IPS-11a (cell line): Measurements from ENCODE around the gene PHF1.

ENCODE experiments used
- H3K4me3 ChIP-seq: one replicate; pipeline ENCODE4 v1.5.1; 2013; ENCODE audit warnings: low read depth, low read length, control low read depth

The PHF1 gene

GRCh38 chr6:33417128-33417902, 6.5 kb downstream of the PHF1 start:
- peak overlapping the region; percentile 93 for H3K4me3 ChIP-seq

- peak within 1 kb of the TSS; percentile 93 for H3K4me3 ChIP-seq
Observed at GRCh38 chr6:33417903-33418689, 7.3 kb downstream of the PHF1 start, which contains the start of gene CUTA. Gene CUTA, minus strand, starts transcription at chr6:33418107. Its CDS starts 107 bp downstream, at chr6:33418000.

GRCh38 chr6:33418690-33419291, 8.0 kb downstream of the PHF1 start:
- peak overlapping the region; percentile 33 for H3K4me3 ChIP-seq

GRCh38 chr6:33419580-33420490, 9.0 kb downstream of the PHF1 start, which contains the start of gene SYNGAP1:
Gene SYNGAP1, plus strand, starts transcription at chr6:33420065. Its CDS starts 200 bp downstream, at chr6:33420265.
- peak within 1 kb of the TSS; percentile 40 for H3K4me3 ChIP-seq

- H3K4me3 ChIP-seq: peak overlapping the region; percentile 25
Observed at GRCh38 chr6:33420491-33421343, 9.9 kb downstream of the PHF1 start.

GRCh38 chr6:33421344-33421643, 10.5 kb downstream of the PHF1 start:
- H3K4me3 ChIP-seq: no peak overlapping the region

- H3K4me3 ChIP-seq: no peak overlapping the region
Observed at GRCh38 chr6:33423777-33424176, 13.0 kb downstream of the PHF1 start.

GRCh38 chr6:33424855-33425667, 14.2 kb downstream of the PHF1 start:
- peak overlapping the region; percentile 49 for H3K4me3 ChIP-seq

- peak overlapping the region; percentile 49 for H3K4me3 ChIP-seq
Observed at GRCh38 chr6:33425668-33426577, 15.1 kb downstream of the PHF1 start.

GRCh38 chr6:33426590-33427511, 16.0 kb downstream of the PHF1 start:
- H3K4me3 ChIP-seq: peak overlapping the region; percentile 60

- H3K4me3 ChIP-seq: peak overlapping the region; percentile 60
Observed at GRCh38 chr6:33427585-33428223, 16.9 kb downstream of the PHF1 start.

GRCh38 chr6:33428224-33428965, 17.6 kb downstream of the PHF1 start:
- H3K4me3 ChIP-seq: peak overlapping the region; percentile 50

GRCh38 chr6:33428966-33429749, 18.3 kb downstream of the PHF1 start:
- no peak overlapping the region for H3K4me3 ChIP-seq

GRCh38 chr6:33429750-33430052, 18.9 kb downstream of the PHF1 start:
- H3K4me3 ChIP-seq: no peak overlapping the region

GRCh38 chr6:33430334-33430733, 19.5 kb downstream of the PHF1 start:
- no peak overlapping the region for H3K4me3 ChIP-seq
